Coronary artery (tissue), 2 donors: ENCODE measurements around the gene ITPKC.
"Not testable (repeated sequence)": the region's sequence is repeated elsewhere in the genome, so short reads cannot be mapped to it uniquely, and the experiment has no call there.

Source experiments
- DNase-seq: peaks from one replicate; pipeline ENCODE4 v3.0.0-alpha.2; 2017; ENCODE audit warnings: low spot score
- H3K27ac ChIP-seq, 2 donors: fragments of 200-600 bp; sonication (generic); one replicate each; pipeline ENCODE4 v1.5.1; 2016 to 2019
- H3K4me3 ChIP-seq: fragments of 200-600 bp; sonication (generic); 2 replicates; pipeline ENCODE4 v1.5.1; 2016; ENCODE audit warnings: mild to moderate bottlenecking, moderate library complexity
- CTCF ChIP-seq: fragments of 200-600 bp; sonication (generic); IDR thresholded peaks from one replicate; pipeline ENCODE4 v1.5.1; 2019; ENCODE audit warnings: antibody characterized with exemption

ITPKC gene

GRCh38 chr19:40783711-40784110 is 66.8 kb downstream of the ITPKC start:
- Histone ChIP-seq H3K4me3 (no peak overlapping the region), H3K27ac (no peak overlapping the region)
- TF ChIP-seq CTCF, result no peak
- no peak for DNase-seq

GRCh38 chr19:40784146-40784545 is 67.2 kb downstream of the ITPKC start:
- H3K27ac ChIP-seq, DNase-seq, H3K4me3 ChIP-seq: not testable (repeated sequence)

GRCh38 chr19:40785526-40785925 is 68.6 kb downstream of the ITPKC start:
- no peak for TF ChIP-seq CTCF
- no peak for DNase-seq
- peak overlapping the region in 1 of 2 donors; percentile 27 for H3K27ac ChIP-seq
- no peak overlapping the region for H3K4me3 ChIP-seq

GRCh38 chr19:40786060-40787037 is 69.4 kb downstream of the ITPKC start:
- DNase-seq, result no peak

More at GRCh38 chr19:40786060-40787037, 69.4 kb downstream of the ITPKC start:
- no peak for TF ChIP-seq CTCF
- Histone ChIP-seq H3K27ac (peak overlapping the region in 1 of 2 donors; percentile 27), H3K4me3 (no peak overlapping the region)
